GM12891 (cell line): ENCODE measurements around the gene ABCB8.

ENCODE experiments used
- POLR2A ChIP-seq: IDR thresholded peaks from 2 replicates; pipeline ENCODE4 v1.6.1; 2011; ENCODE audit warnings: low read depth, low read length, control low read depth
- POLR2AphosphoS5 ChIP-seq: IDR thresholded peaks from 2 replicates; pipeline ENCODE4 v1.6.1; 2011; ENCODE audit warnings: low read depth, low read length, control low read depth
- TAF1 ChIP-seq: IDR thresholded peaks from 2 replicates; pipeline ENCODE4 v1.6.1; 2011; ENCODE audit warnings: low read depth, low read length, control low read depth

GRCh38 chr7:150993511-150993910, 34.7 kb upstream of the ABCB8 start:
- TF ChIP-seq TAF1 (no peak), POLR2A (no peak), POLR2AphosphoS5 (no peak)
